Glutamatergic neuron (in vitro differentiated cells): ENCODE measurements around the gene PIM3. TPM values are rescaled to one million over a fixed set of nuclear protein-coding genes. Genes with fewer than 3 reads are reported as not detected.

Source experiments
- DNase-seq: peaks from one replicate; pipeline ENCODE4 v3.0.0; 2022
- H3K27ac Mint-ChIP-seq: one replicate; pipeline ENCODE4 v1.8.0; 2020; ENCODE audit warnings: mild to moderate bottlenecking, mixed read lengths, inconsistent platforms; ENCODE audit not compliant: unreplicated experiment
- H3K27me3 Mint-ChIP-seq: one replicate; pipeline ENCODE4 v1.8.0; 2020; ENCODE audit warnings: mild to moderate bottlenecking, moderate library complexity, mixed read lengths, inconsistent platforms; ENCODE audit not compliant: unreplicated experiment
- H3K36me3 Mint-ChIP-seq: one replicate; pipeline ENCODE4 v1.8.0; 2020; ENCODE audit warnings: mild to moderate bottlenecking, mixed read lengths, inconsistent platforms; ENCODE audit not compliant: unreplicated experiment
- H3K4me1 Mint-ChIP-seq: one replicate; pipeline ENCODE4 v1.8.0; 2020; ENCODE audit warnings: mild to moderate bottlenecking, low read depth, mixed read lengths, inconsistent platforms; ENCODE audit not compliant: unreplicated experiment
- H3K4me3 Mint-ChIP-seq: one replicate; pipeline ENCODE4 v1.8.0; 2020; ENCODE audit warnings: mild to moderate bottlenecking, mixed read lengths, inconsistent platforms; ENCODE audit not compliant: unreplicated experiment
- H3K9me3 Mint-ChIP-seq: one replicate; pipeline ENCODE4 v1.8.0; 2020; ENCODE audit warnings: mild to moderate bottlenecking, moderate library complexity, mixed read lengths, inconsistent platforms; ENCODE audit not compliant: unreplicated experiment
- CTCF ChIP-seq: fragments of 200-600 bp; sonication (generic); IDR thresholded peaks from one replicate; pipeline ENCODE4 v1.5.0; 2021; ENCODE audit not compliant: partially characterized antibody, unreplicated experiment
- total RNA-seq: library from RNA; stranded (reverse); fragmentation: NEBNext Ultra II Directional; extraction: Animal tissue kit (Norgen Biotek cat#: 25700); gene quantifications from one replicate; pipeline ENCODE4 v1.2.1, GENCODE V29; 2021; ENCODE audit not compliant: unreplicated experiment

PIM3 gene
- total RNA-seq, 1 donor from 2014 or later: 32.3 TPM

- Mint-ChIP-seq H3K9me3 (no peaks in the 10 kb centered on the region), H3K4me3 (no peak overlapping the region), H3K27me3 (peaks cover 13% of the 10 kb centered on the region), H3K4me1 (no peaks in the 10 kb centered on the region), H3K36me3 (no peaks in the 10 kb centered on the region), H3K27ac (no peak overlapping the region)
- DNase-seq: no peak
- no peak for TF ChIP-seq CTCF
Measured at GRCh38 chr22:50009765-50010675, 49.4 kb downstream of the PIM3 start.

GRCh38 chr22:50010676-50011446, 50.3 kb downstream of the PIM3 start:
- Mint-ChIP-seq H3K36me3 (no peaks in the 10 kb centered on the region), H3K27ac (no peak overlapping the region), H3K27me3 (peaks cover 13% of the 10 kb centered on the region), H3K4me1 (no peaks in the 10 kb centered on the region), H3K9me3 (no peaks in the 10 kb centered on the region), H3K4me3 (no peak overlapping the region)
- DNase-seq: no peak
- no peak for TF ChIP-seq CTCF

- no peaks in the 10 kb centered on the region for H3K36me3 Mint-ChIP-seq
- H3K4me1 Mint-ChIP-seq: no peaks in the 10 kb centered on the region
- peaks cover 13% of the 10 kb centered on the region for H3K27me3 Mint-ChIP-seq
- TF ChIP-seq CTCF: no peak
- no peak for DNase-seq
- H3K4me3 Mint-ChIP-seq: no peak overlapping the region
- H3K27ac Mint-ChIP-seq: no peak overlapping the region
- H3K9me3 Mint-ChIP-seq: no peaks in the 10 kb centered on the region
Measured at GRCh38 chr22:50011447-50012210, 51.1 kb downstream of the PIM3 start.

GRCh38 chr22:50012211-50013181, 51.9 kb downstream of the PIM3 start, which contains the start of gene IL17REL:
Gene IL17REL, minus strand, starts transcription at chr22:50012765. Its CDS starts 119 bp downstream, at chr22:50012646.
- H3K4me1 Mint-ChIP-seq: no peaks in the 10 kb centered on the region
- H3K4me3 Mint-ChIP-seq: no peak within 1 kb of the TSS
- H3K27ac Mint-ChIP-seq: no peak within 1 kb of the TSS
- H3K9me3 Mint-ChIP-seq: no peaks in the 10 kb centered on the region
- H3K36me3 Mint-ChIP-seq: no peaks in the 10 kb centered on the region
- TF ChIP-seq CTCF: no peak
- no peak for DNase-seq
- peaks cover 14% of the 10 kb centered on the region for H3K27me3 Mint-ChIP-seq
